Stimulated activated CD8-positive, alpha-beta memory T cell treated with anti-CD3 and anti-CD28 coated beads, Interleukin-15, amount 100 ng/mL, for 4 hours (primary cell): Measurements from ENCODE around the gene KCNK15.

Experiments used
- DNase-seq, 2 donors: peaks; one replicate each; pipeline ENCODE4 v3.0.0-alpha.2; 2020; ENCODE audit warnings: low read depth in 2 of 2

KCNK15 gene

DNA sequence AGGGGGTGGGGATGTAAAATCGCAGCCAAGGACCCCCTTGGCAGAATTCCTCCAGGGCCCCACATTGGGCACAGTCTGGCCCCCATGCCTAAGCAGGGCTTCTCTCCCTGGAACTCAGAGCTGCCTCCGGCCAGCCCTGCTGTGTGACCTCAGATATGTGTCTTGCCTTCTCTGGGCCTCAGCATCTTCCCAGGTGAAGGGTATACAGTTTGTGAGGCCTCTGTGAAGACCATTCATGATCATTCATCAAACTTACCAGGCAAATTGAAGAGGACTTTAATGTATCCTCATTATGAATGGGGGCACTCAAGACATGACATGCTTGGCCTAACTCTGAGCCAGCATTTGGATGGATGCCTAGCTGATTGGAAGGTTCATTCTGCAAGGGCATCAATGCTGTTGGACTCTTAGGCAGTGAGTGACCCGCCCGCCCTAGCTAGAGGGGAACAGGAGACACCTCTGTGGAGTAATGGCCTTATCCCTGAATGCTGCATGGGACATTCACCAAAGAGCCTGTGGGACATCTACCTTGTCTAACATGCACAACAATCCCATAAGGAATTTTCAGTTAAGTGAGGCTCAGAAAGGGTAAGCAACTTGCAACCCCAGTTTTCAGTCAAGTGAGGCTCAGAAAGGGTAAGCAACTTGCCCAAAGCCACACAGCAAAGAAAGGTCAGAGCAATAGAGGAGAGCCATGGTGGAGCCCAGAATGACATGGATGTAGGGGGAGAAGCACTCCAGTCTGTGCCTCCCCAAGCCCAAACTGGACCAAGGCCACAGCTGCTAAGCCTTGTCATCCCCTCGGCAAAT is 30.0 kb upstream of the KCNK15 start:
- no peak for DNase-seq

DNA sequence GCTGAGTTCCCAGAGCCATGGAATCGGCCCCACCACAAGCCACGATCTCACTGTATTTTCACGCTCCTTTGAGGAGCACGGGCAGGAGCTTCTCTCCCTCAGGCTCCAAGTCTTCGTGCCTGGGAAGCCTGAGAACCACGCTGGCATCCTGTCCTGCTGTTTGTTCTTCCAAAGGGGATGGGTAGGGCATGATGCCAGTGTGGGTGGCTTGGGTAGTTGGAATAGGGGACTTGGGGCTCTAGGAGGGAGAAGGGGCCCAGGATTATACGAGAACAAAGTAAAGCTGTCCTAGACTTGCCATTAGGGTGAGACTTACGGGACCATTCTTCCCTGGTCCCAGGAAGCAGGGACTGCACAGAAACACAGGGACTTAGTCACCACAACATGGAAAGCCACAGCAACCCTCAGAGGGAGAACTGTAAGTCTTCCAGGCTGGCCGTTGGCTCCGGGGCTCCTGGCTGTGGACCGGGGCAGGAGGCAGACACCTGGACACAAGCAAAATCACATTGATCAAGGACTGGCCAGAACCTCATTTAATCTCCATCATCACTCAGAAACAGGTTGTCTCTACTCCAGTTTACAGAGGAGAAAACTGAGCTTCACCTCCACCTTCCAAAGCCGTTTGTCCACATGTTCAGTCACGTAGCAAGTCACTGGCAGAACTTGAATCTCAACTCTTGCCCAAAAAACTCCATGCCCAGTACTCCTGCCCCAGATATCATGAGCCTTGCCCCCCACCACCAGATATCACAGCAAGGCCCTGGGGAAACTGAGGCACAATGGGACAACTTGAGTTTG is 29.2 kb upstream of the KCNK15 start:
- DNase-seq, result no peak

DNA sequence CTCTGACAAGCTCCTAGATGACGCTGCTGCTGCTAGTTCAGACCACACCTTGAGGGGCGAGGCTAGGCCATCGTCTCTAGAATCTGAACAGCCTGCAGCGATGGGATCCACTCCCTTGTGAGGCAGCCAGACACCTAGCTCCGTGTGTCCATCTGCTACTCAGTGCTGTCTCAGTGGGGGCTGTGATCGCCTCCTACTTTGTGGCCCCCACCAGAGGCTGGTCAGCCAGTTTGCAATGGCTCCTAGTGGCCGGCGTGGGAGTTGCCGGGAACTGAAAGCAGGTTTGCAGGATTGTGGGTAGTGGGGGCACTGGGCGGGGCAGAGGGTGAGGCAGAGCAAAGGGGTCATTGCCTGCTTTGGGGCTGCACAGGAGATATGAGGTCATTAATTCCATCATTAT is 27.7 kb upstream of the KCNK15 start:
- no peak for DNase-seq

DNA sequence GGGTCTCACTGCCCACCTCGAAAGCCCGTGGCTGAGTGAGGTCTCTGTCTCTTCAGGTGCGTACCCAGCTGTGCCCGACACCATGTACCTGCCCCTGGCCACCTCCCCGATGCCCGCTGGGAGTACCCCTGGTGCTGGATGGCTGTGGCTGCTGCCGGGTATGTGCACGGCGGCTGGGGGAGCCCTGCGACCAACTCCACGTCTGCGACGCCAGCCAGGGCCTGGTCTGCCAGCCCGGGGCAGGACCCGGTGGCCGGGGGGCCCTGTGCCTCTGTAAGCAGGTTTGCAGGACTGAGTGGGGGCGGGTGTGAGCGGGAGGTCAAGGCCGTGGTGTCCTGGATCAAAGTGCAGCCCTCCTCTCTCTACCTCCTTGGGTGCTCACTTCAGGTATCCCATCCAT is 25.8 kb upstream of the KCNK15 start:
- no peak for DNase-seq

DNA sequence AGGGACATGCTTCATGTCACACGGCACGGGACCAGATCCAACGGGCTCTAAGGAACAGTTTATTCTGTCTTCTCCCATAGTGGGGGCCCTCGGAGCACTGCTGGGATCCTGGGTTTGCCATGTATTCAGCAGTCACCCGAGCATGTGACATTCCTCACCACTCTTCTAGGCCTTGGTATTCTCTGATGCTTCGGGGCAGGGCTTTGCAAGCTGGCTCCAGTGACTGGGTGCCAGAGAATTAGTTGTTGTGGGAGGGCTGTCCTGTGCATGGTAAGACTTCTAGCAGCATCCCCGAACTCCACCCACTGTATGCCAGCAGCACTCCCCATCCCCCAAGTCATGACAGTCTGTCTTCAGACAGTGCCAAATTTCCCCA is 25.1 kb upstream of the KCNK15 start:
- no peak for DNase-seq

DNA sequence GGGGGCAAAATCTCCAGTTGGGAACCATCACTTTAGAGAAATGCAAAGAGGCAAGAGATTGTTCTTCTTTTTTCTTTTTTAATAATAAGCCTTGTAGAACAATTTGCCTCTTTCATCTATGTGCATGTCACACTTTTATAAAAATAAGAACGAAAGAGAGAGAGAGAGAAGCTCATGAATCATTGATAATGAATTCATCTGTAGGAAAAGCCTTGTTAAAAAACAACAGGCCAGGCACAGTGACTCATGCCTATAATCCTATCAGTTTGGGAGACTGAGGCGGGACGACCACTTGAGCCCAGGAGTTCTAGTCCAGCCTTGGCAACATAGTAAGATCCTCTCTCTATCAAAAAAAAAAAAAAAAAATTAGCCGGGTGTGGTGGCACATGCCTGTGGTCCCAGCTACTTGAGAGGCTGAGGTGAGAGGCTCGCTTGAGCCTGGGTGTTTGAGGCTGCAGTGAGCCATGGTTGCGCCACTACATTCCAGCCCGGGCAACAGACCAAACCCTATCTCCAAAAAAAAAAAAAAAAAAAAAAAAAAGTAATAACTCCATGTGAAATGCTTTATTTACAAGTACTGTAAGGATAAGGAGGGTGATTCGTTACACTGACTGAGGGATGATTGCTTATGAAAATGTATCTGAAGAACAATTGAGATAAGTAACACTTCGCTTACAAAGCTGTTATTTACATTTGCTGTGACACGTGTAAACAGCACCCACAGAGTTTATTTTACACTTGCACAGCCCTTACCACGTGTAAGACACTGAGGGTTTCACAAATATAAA is 24.5 kb upstream of the KCNK15 start:
- DNase-seq, result no peak

DNA sequence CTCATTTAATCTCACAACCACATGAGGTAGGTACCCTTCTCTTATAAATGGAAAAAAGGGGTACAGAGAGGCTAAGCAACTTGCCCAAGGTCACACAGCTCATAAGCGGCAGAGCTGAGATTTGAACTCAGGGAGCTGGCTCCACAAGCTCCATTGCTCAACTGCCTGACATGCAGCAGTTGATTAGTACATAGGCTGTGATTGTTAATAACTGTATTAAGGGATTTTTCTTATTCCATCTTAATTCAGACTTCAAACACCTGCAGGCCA is 23.9 kb upstream of the KCNK15 start:
- no peak for DNase-seq

DNA sequence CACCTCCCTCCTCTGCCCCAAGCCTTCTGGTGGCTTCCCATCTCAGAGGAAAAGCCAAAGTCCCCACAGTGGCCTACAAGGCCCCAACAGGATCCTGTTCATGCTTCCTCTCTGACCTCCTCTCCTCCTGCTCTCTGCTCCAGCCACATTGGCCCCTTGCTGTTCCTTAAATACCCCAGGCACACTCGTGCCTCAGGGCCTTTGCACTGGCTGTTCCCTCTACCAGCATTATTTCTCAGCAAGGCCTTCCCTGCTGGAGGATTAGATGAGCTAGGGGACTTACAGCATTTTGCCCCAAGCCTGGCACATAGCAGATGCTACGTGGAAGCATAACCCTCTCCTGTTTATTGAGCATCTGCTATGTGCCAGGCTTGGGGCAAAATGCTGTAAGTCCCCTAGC is 22.7 kb upstream of the KCNK15 start:
- DNase-seq, result no peak

DNA sequence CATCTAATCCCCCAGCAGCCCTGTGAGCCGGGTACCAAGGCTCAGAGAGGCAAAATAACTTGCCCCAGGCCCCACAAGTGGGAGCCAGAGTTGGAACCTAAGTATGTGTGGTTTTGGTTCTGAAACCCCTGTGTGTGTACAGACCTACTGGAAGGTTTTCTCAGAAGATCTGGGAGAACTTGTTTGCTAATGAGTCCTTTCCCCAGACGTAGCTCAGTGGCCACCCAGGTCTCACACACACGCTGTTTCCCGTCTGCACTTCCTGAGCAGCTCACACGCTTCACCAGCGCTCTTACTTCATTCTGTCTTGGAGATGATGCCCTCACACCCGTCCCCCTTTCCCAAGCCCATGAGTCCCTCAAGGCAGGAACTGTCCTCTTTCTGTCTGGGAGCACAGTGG is 22.3 kb upstream of the KCNK15 start:
- DNase-seq, result no peak

DNA sequence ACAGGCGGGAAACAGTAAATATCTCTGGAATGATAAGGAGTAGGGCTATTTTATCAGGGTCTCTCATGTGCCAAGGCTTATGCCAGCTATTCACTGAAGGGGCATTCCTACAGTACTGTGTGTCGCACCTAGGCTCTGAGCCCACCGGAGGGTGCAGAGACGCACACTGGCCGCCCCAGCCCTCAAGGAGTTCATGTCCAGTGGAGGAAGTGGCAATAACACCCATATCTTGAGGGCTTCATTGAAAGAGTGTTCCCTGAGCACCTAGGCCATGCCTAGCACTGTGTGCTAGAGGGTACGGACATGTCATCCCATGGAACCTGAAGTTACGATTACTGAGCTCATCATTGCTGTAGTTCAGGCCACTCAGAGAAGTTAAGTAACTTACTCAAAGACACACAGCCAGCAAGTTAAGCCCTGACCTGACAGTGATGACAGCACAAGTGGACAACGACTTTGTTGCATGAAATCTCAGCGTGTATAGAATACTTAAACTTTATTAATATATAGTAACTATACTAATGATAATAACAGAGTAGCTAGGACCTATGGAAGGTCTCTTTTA is 21.8 kb upstream of the KCNK15 start:
- no peak for DNase-seq

DNA sequence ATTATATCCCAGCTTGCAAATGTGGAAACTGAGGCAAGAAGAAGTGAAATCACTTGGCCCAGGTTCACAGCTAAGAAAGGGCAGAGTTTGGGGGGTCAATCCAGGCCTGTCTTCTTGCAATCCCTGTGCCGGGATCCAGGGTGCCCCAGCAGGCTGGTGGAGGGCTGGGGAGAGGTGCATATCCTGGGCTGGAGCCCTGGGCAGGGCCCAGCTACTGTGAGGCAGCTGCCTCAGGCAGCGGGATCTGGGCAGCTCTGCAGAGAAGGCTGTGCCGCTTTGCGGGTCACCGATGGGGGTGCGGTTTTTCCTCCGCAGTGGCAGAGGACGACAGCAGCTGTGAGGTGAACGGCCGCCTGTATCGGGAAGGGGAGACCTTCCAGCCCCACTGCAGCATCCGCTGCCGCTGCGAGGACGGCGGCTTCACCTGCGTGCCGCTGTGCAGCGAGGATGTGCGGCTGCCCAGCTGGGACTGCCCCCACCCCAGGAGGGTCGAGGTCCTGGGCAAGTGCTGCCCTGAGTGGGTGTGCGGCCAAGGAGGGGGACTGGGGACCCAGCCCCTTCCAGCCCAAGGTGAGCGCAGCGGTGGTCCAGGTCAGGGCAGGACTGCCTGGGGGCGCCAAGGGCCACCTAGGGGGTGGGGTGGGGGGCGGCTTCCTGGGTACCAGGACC is 21.1 kb upstream of the KCNK15 start:
- no peak for DNase-seq

DNA sequence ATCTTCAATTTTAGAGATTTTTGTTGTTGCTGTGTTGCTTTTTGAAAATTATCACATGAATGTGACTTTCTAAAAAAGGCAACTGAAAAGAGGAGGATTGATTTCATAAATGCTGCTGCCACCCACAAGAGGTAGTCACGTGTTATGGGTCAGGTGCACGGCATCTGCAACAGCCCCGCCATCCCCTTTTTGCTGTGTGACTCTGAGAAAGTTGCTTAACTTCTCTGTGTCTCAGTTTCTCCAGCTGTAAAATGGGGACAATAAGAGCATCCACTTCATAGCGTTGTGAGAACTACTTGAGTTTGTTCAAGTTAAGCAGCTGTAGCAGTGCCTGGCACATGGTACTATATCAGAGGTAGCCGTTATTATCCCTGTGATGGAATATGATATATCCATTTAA is 19.8 kb upstream of the KCNK15 start:
- DNase-seq, result no peak

DNA sequence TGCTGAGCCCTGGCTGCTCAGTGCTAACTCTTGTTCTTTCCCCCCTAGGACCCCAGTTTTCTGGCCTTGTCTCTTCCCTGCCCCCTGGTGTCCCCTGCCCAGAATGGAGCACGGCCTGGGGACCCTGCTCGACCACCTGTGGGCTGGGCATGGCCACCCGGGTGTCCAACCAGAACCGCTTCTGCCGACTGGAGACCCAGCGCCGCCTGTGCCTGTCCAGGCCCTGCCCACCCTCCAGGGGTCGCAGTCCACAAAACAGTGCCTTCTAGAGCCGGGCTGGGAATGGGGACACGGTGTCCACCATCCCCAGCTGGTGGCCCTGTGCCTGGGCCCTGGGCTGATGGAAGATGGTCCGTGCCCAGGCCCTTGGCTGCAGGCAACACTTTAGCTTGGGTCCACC is 18.6 kb upstream of the KCNK15 start:
- no peak for DNase-seq

DNA sequence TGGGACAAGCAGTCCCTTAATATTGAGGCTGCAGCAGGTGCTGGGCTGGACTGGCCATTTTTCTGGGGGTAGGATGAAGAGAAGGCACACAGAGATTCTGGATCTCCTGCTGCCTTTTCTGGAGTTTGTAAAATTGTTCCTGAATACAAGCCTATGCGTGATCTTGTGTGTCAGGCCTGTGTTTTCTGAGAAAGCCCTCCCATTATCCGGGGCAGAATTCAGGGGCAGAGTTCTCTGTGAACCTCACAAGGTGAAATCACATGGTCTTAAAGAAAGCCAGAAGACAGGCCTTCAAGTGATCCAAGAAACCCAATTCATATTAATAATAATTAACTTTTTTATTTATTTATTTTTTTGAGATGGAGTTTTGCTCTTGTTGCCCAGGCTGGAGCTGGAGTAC is 18.0 kb upstream of the KCNK15 start:
- DNase-seq, result no peak

DNA sequence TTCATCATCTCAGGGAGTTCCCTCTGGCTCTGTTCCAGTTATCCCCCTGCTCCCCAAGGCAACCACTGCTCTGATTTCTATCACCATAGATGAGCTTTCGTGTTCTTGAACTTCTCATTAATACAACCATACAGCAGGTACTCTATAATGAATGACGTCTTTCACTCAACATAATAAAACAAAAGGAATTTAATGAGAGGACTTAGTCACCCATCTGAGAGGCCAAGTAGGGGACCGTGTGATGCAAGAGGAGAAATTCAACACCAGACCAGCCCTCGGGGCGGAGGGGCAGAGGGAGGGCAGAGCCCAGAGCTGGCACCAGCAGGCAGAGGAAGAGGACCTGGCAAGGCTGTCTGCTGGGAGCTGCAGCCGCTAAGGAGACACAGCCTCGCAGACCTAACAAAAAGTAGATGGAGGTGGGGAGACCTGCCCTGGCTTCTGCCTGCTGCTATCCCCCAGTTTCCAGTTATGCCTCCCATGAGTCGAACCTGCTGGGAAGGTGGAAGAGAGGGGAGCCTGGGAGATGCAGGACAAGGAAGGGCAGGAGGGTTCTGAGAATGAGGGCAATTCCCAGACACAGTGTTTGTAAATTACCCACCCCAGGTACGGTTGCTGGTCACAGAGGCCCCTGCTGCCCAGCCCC is 16.7 kb upstream of the KCNK15 start:
- DNase-seq, result no peak

DNA sequence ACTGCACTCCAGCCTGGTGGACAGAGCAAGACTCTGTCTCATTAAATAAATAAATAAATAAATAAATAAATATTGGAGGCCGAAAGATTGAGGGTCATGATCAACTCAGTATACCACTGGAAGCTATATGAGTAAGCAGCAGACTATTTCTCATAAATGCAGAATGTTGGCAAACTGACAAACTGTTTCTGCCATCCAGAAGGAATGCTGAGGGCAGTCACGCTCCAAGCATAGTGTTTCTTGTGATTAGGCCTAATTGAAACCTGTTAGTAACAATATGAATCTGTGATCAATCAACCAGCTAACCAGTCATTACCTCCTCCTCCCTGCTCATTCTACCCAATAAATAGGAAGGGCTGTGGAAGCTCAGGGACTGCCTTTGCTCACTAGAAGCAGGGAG is 15.2 kb upstream of the KCNK15 start:
- DNase-seq, result no peak

DNA sequence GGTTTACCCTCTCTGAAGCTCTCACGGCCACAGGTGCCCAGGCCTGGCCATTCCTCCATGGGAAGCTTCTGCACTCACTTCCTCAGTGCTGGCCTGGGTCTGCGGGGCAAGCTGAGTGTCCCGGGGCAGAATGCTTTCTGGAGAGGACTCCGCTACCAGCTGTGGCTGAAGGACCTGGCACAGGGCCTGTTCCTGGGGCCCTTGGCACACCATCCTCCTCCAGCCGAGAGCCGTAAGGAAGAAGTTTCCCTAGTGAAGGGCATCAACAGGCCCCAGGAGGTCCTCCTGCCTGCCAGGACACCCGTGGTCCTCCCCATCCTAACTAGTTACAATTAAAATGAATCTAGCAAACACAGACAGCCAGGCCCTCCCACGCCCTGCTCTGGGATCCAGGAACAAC is 14.0 kb upstream of the KCNK15 start:
- no peak for DNase-seq

DNA sequence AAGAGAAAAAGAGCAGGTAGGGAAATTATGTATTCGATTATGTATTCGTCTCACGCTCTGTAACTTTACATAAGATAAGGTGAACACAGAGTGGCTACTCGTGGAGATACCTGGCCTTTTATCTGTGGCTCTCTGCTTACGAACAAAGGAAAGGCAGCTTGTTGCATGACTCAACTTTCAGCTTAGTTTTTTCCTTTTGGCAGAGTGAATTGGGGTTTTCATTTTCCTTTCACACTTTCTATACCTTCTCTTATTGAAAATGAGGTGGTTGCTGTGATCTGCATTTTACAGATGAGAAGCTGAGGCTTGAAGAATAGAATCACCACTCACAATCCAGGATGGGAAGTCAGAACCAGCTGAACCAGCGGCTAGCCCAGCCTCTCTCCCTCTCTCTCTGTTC is 13.3 kb upstream of the KCNK15 start:
- no peak for DNase-seq

DNA sequence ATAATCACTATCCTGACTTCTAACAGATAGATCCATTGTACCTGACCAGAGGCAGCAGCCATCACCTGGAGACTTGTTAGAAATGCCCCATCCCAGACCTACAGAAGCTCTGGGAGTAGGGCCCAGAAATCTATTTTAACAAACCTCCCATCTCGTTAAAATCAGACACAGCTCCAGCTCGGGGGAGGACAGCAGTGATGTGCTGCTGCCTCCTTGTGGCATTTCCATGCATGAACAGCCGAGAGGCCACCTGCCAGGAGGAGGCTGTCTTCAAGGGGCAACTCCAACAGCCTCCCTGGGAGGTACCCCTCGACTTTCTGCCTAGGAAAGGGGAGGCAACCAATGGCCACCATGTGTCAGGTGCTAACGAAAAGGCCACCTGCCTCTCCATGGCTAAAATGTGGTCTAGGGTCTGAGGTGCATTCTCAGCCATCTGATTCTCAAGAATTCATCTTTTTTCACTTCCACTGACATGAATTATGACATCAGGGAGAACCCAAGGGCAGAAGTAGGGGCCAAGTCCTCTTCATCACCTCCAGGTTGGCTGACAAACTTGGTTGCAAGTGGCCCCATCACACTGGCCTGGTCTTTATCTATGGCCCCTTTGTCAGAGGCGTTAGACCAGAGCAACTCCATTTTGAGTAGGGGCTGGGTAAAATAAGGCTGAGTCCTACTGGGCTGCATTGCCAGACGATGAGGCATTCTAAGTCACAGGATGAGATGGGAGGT is 12.2 kb upstream of the KCNK15 start:
- DNase-seq, result peak in 1 of 2 donors; percentile 5

DNA sequence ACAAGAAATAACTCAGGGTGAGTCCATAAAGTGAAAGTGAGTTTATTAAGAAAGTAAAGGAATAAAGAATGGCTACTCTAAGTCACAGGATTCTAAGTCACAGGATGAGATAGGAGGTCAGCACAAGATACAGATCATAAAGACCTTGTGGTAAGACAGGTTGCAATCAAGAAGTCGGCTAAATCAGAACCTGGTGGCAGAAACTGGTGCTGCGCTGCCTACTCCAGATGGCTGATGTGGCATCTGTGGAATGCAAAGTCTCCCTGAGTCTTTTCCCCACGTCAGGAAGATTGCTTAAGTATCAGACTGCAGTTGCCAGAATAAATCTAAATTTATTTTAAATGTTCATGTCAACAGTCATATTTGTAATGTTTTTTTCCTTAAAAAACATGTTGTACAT is 10.7 kb upstream of the KCNK15 start:
- no peak for DNase-seq

DNA sequence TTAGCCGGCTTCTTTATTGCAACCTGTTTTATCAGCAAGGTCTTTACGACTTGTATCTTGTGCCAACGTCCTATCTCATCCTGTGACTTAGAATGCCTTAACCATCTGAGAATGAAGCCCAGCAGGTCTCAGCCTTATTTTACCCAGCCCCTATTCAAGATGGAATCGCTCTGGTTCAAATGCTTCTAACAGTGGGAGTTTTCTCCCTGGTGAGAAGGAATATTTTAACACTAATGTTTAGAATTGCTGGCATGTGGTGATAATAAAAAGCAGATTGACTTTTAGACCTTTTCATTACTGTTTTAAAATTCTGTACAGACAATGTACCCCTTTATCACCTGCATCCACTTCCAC is 9.9 kb upstream of the KCNK15 start:
- DNase-seq, result no peak
